ENCODE results near the gene EIF3I. TPM values are rescaled to one million over a fixed set of nuclear protein-coding genes. Genes with fewer than 3 reads are reported as not detected.

EIF3I gene
- total and polyA plus RNA-seq, 2 of the 13 experiments (the other 11 are each of a cell fraction or from before 2014, with no cell fraction given), result 210 to 223 TPM

- TF ChIP-seq ZSCAN5A (CRISPR knock-in tag; IDR thresholded peaks at IDR 0.05; ENCODE audit: borderline replicate concordance) (0 out of 2 replicates have a peak, but pooled peaks have one; percentile 16), TRIM24 (CRISPR knock-in tag; IDR thresholded peaks at IDR 0.05) (no peak), NR2F6 (IDR thresholded peaks at IDR 0.05) (0 out of 2 replicates have a peak, but pooled peaks have one; percentile 26), NR2F6 (CRISPR knock-in tag; IDR thresholded peaks at IDR 0.05) (peak; percentile 27; the same call in 1 of the 2 replicates), ZNF558 (CRISPR knock-in tag; IDR thresholded peaks at IDR 0.05; ENCODE audit: borderline replicate concordance) (peak; percentile 98; the same call in 1 of the 2 replicates), ZBTB14 (CRISPR knock-in tag; IDR thresholded peaks at IDR 0.05) (0 out of 2 replicates have a peak, but pooled peaks have one; percentile 29), REL (CRISPR knock-in tag; conservative IDR thresholded peaks at IDR 0.05) (peak; percentile 81), ERF (CRISPR knock-in tag; IDR thresholded peaks at IDR 0.05) (peak; percentile 89), ZNF746 (CRISPR knock-in tag; IDR thresholded peaks at IDR 0.05) (peak; percentile 89), ZNF33B (CRISPR knock-in tag; IDR thresholded peaks at IDR 0.05) (peak; percentile 71; the same call in 1 of the 2 replicates), ZNF260 (CRISPR knock-in tag; IDR thresholded peaks at IDR 0.05; ENCODE audit: borderline replicate concordance, low read depth) (no peak), TSC22D2 (CRISPR knock-in tag; IDR thresholded peaks at IDR 0.05; ENCODE audit: borderline replicate concordance) (peak; percentile 21; the same call in 1 of the 2 replicates), DNMT3B (CRISPR knock-in tag; conservative IDR thresholded peaks at IDR 0.05) (no peak; the same call in 1 of the 2 replicates), ETV6 (CRISPR knock-in tag; conservative IDR thresholded peaks at IDR 0.05) (peak; percentile 53; the same call in 1 of the 2 replicates), KDM3A (CRISPR knock-in tag; IDR thresholded peaks at IDR 0.05; ENCODE audit: low read depth) (0 out of 2 replicates have a peak, but pooled peaks have one; percentile 41), IRF9 (CRISPR knock-in tag; IDR thresholded peaks at IDR 0.05; ENCODE audit: borderline replicate concordance) (peak; percentile 96; the same call in 1 of the 2 replicates), MTA3 (CRISPR knock-in tag; IDR thresholded peaks at IDR 0.05) (no peak), ATRX (CRISPR knock-in tag; IDR thresholded peaks at IDR 0.05; ENCODE audit: borderline replicate concordance) (no peak), FOXC1 (CRISPR knock-in tag; IDR thresholded peaks at IDR 0.05; ENCODE audit: borderline replicate concordance) (peak; percentile 82; the same call in 1 of the 2 replicates), ZNF251 (CRISPR knock-in tag; IDR thresholded peaks at IDR 0.05) (no peak), YEATS2 (CRISPR knock-in tag; IDR thresholded peaks at IDR 0.05; ENCODE audit: borderline replicate concordance) (peak; percentile 85), PAF1 (CRISPR knock-in tag; IDR thresholded peaks at IDR 0.05) (no peak), PRDM10 (CRISPR knock-in tag; IDR thresholded peaks at IDR 0.05; ENCODE audit: low read depth) (peak; percentile 82; the same call in 1 of the 2 replicates)
Observed at GRCh38 chr1:32179443-32180185, 42.6 kb upstream of the EIF3I start, which contains the start of gene TXLNA (continued).

All from HepG2 (cell line).